ENCODE data around the gene SPRY4.
A peak's percentile ranks its signal among the peaks of the same experiment; 100 is the strongest.
"Not testable (repeated sequence)": the region's sequence is repeated elsewhere in the genome, so short reads cannot be mapped to it uniquely, and the experiment has no call there.

SPRY4 gene, protein sequence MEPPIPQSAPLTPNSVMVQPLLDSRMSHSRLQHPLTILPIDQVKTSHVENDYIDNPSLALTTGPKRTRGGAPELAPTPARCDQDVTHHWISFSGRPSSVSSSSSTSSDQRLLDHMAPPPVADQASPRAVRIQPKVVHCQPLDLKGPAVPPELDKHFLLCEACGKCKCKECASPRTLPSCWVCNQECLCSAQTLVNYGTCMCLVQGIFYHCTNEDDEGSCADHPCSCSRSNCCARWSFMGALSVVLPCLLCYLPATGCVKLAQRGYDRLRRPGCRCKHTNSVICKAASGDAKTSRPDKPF

DNA sequence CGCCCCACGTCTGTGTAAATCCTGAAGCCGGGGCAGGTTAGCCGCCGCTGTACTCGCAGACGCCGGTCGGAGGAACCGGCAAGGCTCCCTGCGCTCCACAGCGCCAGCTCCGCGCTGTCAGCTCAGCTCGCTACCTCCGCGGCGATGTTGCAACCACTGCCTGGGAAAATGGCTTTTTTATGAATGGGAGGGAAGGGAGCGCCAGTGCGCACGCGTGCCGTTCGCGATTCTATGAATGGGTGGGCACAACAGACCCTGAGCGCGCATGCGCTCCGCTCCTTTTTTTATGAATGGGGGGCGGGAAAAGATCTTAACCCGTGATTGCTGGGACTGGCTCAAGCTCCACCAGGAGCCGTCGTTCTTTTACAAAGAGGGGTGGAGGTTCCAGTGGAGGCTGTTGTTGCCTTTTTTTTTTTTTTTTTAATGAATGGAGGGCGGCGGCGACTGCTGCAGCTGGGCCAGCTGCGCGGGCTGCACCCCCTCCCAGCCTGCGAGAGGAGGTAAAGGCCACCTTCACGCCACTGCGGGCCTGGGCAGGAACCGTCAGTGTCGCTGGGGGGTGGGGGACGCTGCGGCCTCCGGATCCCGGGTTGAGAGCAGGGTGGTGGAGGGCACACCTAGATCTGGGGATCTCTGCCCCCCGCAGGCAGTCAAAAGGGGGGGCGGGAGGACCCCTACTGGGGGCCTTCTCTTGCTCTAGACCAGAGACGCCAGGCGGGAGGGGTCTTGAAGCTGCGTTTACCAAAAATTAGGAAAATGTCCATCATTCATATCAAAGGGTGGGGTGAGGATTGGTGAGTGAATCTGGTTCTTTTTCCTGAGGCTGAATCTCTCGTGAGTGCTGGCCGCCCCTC, at the start of gene SPRY4:
Gene SPRY4 (minus strand): TSS at position 151 of the 854 bp plus-strand sequence. CDS start 9,913 bp downstream, outside the sequence.
- peak; percentile 97 for DNase-seq (ENCODE audit: low spot score)

DNA sequence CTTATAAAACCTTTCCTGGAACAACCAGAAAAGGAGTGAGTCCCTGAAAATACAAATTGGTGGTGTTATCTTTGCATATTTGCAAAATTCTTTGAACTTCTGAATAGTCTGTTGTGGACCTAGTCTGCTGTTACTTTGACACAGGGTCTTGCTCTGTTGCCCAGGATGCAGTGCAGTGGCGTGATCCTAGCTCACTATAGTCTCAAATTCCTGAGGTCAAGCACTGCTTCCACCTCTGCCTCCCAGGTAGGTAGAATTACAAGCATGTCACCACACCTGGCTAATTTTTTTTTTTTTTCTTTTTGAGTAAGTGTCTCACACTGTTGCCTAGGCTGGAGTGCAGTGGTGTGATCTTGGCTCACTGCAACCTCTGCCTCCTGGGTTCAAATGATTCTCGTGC, 43.7 kb upstream of the SPRY4 start:
- DNase-seq (ENCODE audit: low spot score) = no peak

DNA sequence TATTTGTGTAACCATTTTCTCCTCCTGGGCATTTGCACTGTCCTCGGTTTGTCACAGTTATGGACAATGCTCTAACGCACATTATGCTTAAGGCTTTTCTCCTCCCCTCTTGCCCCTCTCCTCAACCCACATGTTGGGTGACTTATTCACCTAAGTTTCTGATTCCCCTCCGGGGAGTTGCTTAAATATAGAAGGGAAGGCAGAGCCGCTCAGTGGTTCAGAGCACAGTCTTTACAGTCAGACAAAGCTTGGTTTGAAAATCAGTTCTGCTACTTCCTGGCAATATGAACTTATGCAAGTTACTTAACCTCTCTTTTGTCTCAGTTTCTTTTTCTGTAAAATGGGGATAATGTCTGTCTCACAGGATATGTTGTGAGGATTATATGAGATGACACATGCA, 41.2 kb upstream of the SPRY4 start:
- DNase-seq (ENCODE audit: low spot score) = no peak

DNA sequence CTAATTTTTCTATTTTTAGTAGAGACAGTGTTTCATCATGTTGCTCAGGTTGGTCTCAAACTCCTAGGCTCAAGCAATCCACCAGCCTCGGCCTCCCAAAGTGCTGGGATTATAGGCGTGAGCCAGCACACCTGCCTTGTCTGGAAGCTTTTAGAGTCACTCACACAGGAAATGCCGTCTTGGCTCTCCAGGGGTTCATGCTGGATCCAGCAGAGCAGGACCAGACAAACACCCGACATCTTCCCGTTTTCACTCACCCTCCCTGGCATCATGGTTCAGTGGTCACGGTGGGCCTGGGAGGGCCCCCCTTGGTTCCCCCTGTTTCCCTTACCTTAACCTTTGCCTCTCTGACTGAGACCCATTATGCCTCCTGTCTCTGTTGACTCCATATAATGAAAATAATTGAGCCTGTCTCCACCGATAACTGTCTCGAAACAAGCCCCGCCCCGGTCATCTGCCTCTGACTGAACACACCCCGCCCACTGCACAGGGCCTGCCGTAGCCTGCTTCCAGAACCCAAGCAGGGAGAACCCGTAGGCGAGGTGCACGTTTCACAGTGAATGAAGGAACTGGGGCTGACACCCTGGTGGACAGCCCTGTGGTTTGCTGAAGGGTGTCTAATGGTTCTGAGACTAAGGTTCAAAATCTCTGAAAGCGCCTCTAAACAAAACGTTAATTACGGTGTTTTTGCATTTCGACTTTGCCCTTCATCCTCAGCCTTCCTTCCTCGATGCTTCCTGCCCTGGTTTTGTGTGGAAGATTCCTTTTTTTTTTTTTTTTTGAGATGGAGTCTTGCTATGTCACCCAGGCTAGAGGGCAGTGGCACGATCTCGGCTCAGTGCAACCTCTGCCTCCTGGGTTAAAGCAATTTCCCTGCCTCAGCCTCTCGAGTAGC, 39.7 kb upstream of the SPRY4 start:
- DNase-seq (ENCODE audit: low spot score) = no peak

DNA sequence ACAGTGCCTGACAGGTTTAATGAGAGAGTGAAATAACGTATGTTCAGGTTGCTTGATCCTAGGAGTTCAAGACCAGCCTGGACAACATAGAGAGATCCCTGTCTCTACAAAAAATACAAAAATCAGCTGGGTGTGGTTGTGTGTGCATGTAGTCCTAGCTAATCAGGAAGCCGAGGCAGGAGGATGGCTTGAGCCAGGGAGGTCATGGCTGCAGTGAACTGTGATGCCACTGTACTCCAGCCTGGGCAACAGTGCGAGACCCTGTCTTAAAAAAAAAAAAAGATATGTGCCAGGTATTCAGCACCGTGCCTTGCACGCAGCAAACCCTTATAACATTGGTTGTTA, 38.8 kb upstream of the SPRY4 start:
- DNase-seq (ENCODE audit: low spot score) = no peak

DNA sequence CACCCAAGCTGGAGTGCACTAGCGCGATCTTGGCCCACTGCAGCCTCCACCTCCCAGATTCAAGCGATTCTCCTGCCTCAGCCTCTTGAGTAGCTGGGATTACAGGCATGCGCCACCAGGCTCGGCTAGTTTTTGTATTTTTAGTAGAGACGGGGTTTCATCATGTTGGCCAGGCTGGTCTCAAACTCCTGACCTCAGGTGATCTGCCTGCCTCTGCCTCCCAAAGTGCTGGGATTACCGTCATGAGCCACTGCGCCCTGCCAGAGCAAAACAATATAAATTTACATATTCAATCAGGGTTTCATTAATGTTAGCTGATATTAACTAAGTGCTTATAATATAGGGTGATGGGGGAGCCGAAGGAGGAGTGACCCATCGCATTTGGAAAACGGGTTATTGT, 37.4 kb upstream of the SPRY4 start:
- DNase-seq (ENCODE audit: low spot score) = not testable (repeated sequence)

DNA sequence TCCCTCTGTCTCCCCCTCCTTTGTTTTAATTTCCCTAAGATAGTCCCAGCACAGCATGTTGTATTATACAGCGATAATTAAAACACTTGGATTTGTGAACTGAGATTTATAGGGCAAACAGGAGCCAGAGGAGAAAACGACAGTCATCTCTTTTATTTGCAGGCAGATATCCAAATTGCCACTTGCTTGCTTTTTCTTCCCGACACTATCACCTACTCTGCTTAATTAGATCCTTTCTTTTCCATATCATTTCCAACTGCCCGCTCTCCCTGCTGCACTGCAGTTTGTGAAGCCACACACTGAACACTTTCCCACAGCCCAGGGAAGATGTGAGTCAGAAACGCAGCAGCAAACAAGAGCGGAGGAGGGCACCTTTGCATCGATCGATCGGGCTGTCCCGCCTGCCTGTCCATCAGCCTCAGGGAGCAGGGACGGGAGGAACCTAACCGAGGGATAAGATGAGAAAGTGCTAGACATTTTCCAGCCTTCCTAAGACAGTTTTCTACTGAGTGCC, 35.8 kb upstream of the SPRY4 start:
- DNase-seq (ENCODE audit: low spot score) = peak; percentile 39

DNA sequence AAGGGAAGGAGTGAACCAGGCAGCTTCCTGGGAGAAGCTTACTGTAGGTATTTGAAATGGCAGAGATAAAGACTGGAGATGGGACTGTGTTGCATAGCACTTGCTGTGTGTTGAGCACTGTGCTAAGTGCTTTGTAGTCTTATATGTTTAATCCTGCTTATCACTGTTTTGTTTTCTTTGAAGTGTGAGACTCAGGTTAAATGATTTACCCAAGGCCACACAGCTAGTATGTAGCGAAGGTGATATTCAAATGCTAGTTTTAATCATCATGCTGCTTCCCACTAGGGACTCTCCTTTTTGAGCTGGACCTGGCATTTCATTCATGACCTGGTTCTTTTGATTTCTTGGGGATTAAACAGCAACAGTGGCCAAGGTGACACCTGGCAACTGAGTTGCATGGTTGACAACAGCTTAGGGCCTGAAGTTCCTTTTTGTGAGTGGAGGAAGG, 35.3 kb upstream of the SPRY4 start:
- DNase-seq (ENCODE audit: low spot score) = no peak

DNA sequence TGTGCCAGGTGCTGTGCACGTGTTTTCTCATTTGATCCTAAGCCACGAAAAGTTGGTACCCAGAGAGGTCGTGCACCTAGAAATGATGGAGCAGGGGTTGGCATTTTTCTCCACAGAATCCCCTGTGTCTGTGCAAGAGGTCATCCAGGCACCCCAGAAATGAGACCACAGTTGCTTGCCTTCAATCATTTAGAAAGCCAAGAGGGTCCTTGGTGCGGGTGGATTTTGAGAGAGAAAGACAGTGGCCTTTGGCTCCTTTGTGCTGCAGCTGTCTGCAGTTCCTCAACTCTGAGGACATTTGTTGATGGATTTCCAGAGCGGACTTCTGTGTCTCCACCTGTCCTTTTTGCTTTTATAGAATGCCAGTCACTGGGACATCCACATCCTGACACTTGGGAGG, 33.8 kb upstream of the SPRY4 start:
- no peak for DNase-seq (ENCODE audit: low spot score)

DNA sequence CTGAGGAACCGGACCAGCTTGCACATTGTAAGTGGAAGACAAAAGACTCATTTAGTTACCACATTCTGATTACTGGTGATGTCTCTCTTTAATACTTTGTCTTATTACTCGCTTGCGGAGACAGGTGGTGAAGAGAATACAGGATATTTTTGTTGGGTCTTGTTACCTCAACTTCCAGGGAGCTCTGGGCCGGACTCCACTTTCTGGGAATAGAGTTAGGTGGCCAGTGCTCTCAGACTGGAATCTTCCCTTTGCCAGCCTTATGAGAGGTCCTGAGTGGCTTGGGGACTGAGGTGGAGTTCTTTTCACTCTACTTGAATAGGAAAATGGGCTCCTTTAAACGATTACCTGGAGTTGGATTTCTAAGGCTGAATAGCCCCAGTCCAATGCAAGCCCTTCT, 33.3 kb upstream of the SPRY4 start:
- DNase-seq (ENCODE audit: low spot score) = no peak

DNA sequence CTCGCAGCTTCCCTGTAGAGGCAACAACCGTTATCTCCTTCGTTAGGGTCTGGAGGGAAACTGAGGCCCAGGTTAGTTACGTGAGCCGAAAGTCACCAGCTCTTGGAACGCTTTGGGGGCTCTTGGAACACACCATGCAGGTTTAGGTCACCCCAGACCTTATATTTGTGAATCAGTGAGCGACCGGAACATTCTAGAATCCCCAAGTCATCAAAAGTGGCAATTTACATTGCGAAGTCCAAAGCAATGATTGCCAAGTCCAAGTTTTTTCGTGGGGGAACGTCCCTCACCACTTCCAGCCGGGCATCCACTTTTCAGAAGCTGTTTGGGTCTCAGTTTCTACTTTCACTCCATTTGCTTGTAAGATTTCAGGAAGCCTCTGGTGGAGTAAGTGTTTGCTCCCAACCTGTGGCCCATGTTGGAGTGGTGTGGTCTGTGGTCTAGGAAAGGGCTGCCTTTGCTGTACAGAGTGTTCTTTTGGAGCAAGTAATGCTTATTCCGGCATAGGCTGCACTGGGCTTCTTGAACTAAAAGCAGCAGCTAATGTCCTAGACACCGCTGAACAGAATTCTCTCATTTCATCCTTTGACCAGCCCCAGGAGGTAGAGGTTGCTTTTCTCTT, 32.8 kb upstream of the SPRY4 start:
- no peak for DNase-seq (ENCODE audit: low spot score)

DNA sequence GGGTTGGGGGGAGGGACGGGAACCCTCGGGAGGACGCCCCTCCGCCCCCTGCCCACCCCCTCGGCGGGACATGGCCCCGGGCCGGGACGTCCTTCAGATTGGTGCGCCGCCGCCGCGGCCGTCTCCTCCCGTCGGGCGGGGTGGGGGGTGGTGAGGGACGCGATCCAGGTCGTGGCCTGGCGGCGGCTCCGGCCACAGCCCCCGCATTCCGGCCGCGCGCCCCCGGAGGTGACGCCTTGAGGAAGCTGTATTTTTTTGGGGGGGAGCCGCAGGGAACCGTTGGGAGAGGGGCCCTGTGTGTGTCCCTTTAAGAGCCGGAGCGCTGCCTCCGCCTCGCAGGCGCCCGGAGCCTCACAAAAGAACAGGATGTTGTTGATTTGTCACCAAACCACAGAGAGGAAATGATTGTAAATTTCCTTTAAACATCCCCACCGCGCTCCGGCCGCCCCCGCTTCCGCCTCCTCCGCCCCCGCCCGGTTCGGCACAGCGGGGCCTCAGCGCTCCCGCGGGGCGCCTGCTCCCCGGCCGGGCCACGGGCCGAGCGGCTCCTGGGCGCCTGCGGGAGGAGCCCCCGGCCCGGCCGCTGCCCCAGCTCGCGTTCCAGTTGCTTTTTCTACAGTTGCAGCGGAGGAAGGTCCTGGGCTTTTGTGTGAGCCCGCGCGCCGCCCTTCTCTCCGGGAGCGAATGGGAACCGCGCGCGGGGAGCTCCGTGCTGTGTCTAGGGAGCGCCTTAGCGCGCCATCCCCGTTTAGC, 32.1 kb upstream of the SPRY4 start:
- DNase-seq (ENCODE audit: low spot score) = peak; percentile 90

DNA sequence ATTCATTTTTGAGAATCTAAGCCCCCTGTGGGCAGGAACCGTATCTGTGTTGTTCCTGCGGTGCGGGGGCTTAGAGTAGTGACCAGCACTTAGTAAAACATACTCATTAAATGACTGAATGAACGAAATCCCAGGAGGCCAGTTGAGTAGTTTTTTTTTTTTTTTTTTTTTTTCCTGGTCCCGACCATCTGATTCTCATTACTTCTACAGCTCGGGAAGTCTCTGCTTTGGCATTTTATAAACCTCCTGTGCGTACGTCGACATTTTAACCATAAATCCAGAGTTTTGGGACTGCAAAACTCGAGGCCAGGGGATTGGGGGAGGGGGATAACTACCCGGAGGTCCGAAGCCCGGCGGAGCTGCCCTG, 31.5 kb upstream of the SPRY4 start:
- DNase-seq (ENCODE audit: low spot score) = peak; percentile 73

DNA sequence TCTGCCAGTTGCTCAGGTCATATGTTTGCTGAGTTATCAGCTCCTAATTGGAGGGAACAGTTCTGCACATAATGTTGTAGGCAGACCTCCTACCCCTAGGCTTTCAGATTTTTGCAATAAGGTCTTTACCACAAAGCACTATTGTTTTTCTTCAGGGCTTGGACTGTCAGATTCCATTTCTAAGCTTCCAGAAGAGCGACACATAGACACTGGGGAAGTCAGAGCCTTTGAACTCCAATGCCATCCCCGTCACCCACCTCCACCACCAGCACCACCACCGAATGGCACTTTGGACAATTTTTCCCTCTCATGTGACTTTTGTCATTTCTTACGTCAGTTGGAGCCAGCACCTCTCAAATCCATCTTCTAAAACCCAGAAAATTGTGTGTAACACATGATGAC, 28.3 kb upstream of the SPRY4 start:
- no peak for DNase-seq (ENCODE audit: low spot score)

DNA sequence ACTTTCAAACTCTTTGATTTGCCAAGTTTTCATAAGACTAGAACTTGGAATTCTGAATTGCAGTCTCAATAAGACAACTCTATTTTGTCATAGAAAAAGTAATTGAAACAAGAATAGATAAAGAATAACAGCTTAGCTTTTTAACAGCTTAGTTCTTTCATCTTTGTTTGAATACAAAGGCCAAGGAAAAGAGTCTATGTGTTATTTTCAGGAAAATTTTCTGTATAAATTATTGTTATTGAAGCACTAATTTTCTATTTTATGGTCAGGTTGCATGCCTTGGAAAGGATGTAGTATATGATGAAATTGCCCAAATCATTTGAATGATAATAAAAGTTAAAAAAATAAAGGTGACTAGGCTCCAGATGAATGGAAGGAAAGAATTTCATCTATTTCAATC, 25.2 kb upstream of the SPRY4 start:
- DNase-seq (ENCODE audit: low spot score) = no peak

DNA sequence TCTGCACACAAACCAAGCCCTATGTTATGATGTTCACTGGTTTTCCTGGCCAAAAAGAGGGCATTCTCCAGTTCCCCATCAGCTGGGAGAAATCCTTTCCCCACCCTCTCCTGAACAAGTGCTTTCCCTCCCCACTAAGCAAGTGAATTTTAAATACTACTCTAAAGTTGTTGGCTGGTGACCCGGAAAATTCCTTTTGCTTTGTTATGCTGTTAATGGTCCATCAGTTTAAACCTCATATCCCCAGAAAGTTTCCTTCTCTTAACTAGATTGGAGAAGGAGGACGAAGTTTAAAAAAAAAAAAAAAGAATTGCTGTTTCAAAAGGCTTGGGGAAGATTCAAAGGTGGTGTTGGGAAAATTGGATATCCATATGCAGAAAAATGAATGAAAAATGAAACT, 21.9 kb upstream of the SPRY4 start:
- no peak for DNase-seq (ENCODE audit: low spot score)

DNA sequence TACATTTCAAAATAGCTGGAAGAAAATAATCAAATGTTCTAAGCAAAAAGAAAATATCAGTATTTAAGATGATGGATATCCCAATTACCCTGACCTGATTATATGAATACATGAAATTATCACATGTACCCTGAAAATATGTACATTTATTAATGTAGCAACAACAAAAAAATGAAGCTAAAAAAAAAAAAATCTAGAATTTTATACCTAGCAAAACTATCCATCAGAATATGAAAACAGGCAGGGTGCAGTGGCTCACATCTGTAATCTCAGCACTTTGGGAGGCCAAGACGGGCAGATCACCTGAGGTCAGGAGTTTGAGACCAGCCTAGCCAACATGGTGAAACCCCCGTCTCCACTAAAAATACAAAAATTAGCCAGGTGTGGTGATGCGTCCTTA, 20.1 kb upstream of the SPRY4 start:
- not testable (repeated sequence) for DNase-seq (ENCODE audit: low spot score)

DNA sequence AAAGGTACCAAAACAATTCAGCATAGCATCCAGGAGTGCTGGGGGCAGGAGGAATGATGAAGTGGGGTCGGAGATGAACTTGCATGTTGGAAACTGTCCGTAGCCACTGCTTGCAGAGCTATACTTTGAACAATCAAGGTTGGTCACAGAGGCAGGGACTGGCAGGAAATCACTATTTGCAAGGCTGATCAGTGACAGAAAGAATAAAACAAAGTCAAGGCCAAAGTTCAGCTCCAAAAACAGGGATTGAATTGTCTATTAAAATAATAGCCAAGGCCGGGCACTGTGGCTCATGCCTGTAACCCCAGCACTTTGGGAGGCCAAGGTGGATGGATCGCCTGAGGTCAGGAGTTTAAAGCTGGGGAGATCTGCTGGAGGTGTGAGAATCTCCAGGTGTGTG, 18.7 kb upstream of the SPRY4 start:
- no peak for DNase-seq (ENCODE audit: low spot score)

DNA sequence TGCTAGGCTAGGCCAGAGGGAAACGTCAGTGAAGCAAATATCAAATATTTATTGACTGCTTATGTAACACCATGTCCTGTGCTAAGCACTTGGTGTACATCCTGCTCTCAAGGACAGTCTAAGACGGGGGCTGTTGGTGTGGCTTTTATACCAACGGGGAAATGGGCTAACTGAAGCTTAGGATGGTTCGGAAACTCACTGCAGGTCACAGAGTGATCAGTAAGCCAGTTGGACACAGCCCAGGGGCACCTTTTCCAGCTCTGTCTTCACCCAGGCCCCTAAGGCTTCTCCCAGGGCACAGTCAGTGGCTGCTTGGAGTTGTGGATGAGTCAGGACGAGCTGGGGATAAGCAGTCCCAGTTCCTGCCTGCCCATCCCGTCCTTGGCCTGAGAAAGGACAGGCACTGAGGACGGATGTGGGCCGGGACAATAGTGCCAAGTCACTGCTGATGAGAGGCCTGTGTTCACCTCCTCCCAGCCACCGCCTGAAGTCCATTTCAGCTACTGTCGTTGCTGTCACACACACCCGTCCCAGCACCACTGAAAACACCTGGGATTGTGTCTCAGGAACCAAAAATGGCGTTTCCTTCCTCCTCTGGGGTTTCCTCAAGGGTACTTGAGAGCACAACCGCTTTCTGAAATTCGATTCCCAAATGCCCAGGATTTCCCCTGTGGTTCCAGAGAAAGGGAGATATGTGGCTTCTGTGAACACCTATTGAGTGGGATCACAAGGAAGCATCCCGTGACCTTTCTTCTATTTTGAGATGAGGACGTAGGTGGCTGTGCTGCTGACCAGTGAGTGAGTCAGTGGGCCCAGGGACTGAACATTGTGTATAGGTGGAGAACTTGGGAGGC, 17.5 kb upstream of the SPRY4 start:
- no peak for DNase-seq (ENCODE audit: low spot score)

DNA sequence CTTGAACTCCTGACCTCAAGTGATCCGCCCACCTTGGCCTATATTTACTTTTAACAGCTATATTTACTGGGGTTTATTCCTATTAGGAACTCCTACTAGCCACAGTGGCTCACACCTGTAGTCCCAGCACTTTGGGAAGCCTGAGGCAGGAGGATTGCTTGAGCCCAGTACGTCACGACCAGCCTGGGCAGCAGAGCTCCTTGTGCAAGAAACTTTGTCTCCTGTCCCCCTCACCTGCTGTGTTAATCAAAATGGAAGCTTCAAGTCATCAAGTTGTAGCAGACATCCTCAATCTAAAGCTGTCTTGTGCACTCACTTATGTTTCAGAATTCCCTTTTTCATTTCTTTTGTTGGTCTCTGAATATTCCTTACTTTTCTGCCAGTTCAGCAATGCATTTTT, 15.0 kb upstream of the SPRY4 start:
- DNase-seq (ENCODE audit: low spot score) = no peak
